Esophagus muscularis mucosa (tissue), 4 donors: ENCODE measurements around the gene ATE1.

Experiments used
- EP300 ChIP-seq: sonication (generic); formaldehyde crosslinking; IDR thresholded peaks from one replicate; pipeline ENCODE4 v1.6.1; 2017; ENCODE audit warnings: antibody characterized with exemption
- POLR2A ChIP-seq: fragments of 450-650 bp; IDR thresholded peaks from one replicate; pipeline ENCODE4 v1.6.1; 2017; ENCODE audit warnings: antibody characterized with exemption, moderate library complexity, mild to moderate bottlenecking, low read depth
- TF ChIP-seq, protein P1 (sequence below), 3 experiments: fragments of 200-600 bp in 2 of 3; fragments of 450-650 bp in 1 of 3; sonication (generic) in 2 of 3; IDR thresholded peaks; one replicate each; pipeline ENCODE4 v1.5.1; 2017 to 2019; ENCODE audit warnings: antibody characterized with exemption in 3 of 3, mild to moderate bottlenecking in 2 of 3, moderate library complexity in 1 of 3

- TF ChIP-seq, protein P1, sequence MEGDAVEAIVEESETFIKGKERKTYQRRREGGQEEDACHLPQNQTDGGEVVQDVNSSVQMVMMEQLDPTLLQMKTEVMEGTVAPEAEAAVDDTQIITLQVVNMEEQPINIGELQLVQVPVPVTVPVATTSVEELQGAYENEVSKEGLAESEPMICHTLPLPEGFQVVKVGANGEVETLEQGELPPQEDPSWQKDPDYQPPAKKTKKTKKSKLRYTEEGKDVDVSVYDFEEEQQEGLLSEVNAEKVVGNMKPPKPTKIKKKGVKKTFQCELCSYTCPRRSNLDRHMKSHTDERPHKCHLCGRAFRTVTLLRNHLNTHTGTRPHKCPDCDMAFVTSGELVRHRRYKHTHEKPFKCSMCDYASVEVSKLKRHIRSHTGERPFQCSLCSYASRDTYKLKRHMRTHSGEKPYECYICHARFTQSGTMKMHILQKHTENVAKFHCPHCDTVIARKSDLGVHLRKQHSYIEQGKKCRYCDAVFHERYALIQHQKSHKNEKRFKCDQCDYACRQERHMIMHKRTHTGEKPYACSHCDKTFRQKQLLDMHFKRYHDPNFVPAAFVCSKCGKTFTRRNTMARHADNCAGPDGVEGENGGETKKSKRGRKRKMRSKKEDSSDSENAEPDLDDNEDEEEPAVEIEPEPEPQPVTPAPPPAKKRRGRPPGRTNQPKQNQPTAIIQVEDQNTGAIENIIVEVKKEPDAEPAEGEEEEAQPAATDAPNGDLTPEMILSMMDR (IDR thresholded peaks at IDR 0.05): no peak
- no peak for TF ChIP-seq POLR2A
- TF ChIP-seq EP300: no peak
Measured at GRCh38 chr10:121751191-121751760, 176.6 kb downstream of the ATE1 start.
